T-helper 1 cell treated with Interleukin-12 subunit alpha and Interleukin-12 subunit beta and Interleukin-4 antibody, amounts not matched to agents 30 μg/mL and 1 μg/mL, for 36 hours (primary cell): ENCODE measurements around the gene ATP11A.
"Not testable (repeated sequence)": the region's sequence is repeated elsewhere in the genome, so short reads cannot be mapped to it uniquely, and the experiment has no call there.

Source experiments
- H3K27ac Mint-ChIP-seq: one replicate; pipeline ENCODE4 v1.8.0; 2021; ENCODE audit warnings: mild to moderate bottlenecking, mixed read lengths
- H3K27me3 Mint-ChIP-seq: one replicate; pipeline ENCODE4 v1.8.0; 2021; ENCODE audit warnings: low read depth, mixed read lengths
- H3K36me3 Mint-ChIP-seq: one replicate; pipeline ENCODE4 v1.8.0; 2021; ENCODE audit warnings: low read depth, mixed read lengths
- H3K4me1 Mint-ChIP-seq: one replicate; pipeline ENCODE4 v1.8.0; 2021; ENCODE audit warnings: low read depth, mixed read lengths
- H3K4me3 Mint-ChIP-seq: one replicate; pipeline ENCODE4 v1.8.0; 2021; ENCODE audit warnings: mild to moderate bottlenecking, moderate library complexity, mixed read lengths
- H3K9me3 Mint-ChIP-seq: one replicate; pipeline ENCODE4 v1.8.0; 2021; ENCODE audit warnings: mixed read lengths

The ATP11A gene

GRCh38 chr13:112679932-112680677 lies 9.7 kb upstream of the ATP11A start:
- H3K9me3 Mint-ChIP-seq, result no peaks in the 10 kb centered on the region
- H3K27ac Mint-ChIP-seq, result no peak overlapping the region
- H3K4me3 Mint-ChIP-seq, result no peak overlapping the region
- peaks cover 3% of the 10 kb centered on the region for H3K4me1 Mint-ChIP-seq
- peaks cover 13% of the 10 kb centered on the region for H3K27me3 Mint-ChIP-seq
- no peaks in the 10 kb centered on the region for H3K36me3 Mint-ChIP-seq

GRCh38 chr13:112680741-112681360 lies 9.0 kb upstream of the ATP11A start:
- H3K27ac Mint-ChIP-seq, result no peak overlapping the region
- H3K36me3 Mint-ChIP-seq, result peaks cover 2% of the 10 kb centered on the region
- no peak overlapping the region for H3K4me3 Mint-ChIP-seq
- H3K27me3 Mint-ChIP-seq, result peaks cover 13% of the 10 kb centered on the region
- H3K4me1 Mint-ChIP-seq, result peaks cover 2% of the 10 kb centered on the region
- no peaks in the 10 kb centered on the region for H3K9me3 Mint-ChIP-seq

- H3K27ac Mint-ChIP-seq, result no peak overlapping the region
- no peaks in the 10 kb centered on the region for H3K9me3 Mint-ChIP-seq
- peaks cover 4% of the 10 kb centered on the region for H3K36me3 Mint-ChIP-seq
- no peak overlapping the region for H3K4me3 Mint-ChIP-seq
- H3K4me1 Mint-ChIP-seq, result peaks cover 13% of the 10 kb centered on the region
- H3K27me3 Mint-ChIP-seq, result peaks cover 13% of the 10 kb centered on the region
Measured at GRCh38 chr13:112683581-112683980, 6.3 kb upstream of the ATP11A start.

GRCh38 chr13:112684071-112684845 lies 5.6 kb upstream of the ATP11A start:
- Mint-ChIP-seq H3K36me3 (peaks cover 4% of the 10 kb centered on the region), H3K4me3 (no peak overlapping the region), H3K27ac (no peak overlapping the region), H3K27me3 (peaks cover 13% of the 10 kb centered on the region), H3K4me1 (peaks cover 19% of the 10 kb centered on the region), H3K9me3 (no peaks in the 10 kb centered on the region)

- H3K27ac Mint-ChIP-seq, H3K36me3 Mint-ChIP-seq, H3K9me3 Mint-ChIP-seq, H3K4me3 Mint-ChIP-seq: not testable (repeated sequence)
- Mint-ChIP-seq H3K4me1 (peaks cover 19% of the 10 kb centered on the region), H3K27me3 (peaks cover 13% of the 10 kb centered on the region)
Measured at GRCh38 chr13:112685189-112685805, 4.5 kb upstream of the ATP11A start.

GRCh38 chr13:112685896-112686295 lies 3.9 kb upstream of the ATP11A start:
- Mint-ChIP-seq H3K4me1 (peaks cover 21% of the 10 kb centered on the region), H3K9me3 (no peaks in the 10 kb centered on the region), H3K4me3 (no peak overlapping the region), H3K27me3 (peaks cover 13% of the 10 kb centered on the region), H3K27ac (no peak overlapping the region), H3K36me3 (peaks cover 4% of the 10 kb centered on the region)

- Mint-ChIP-seq H3K9me3 (no peaks in the 10 kb centered on the region), H3K27ac (no peak overlapping the region), H3K27me3 (peaks cover 13% of the 10 kb centered on the region), H3K4me1 (peaks cover 22% of the 10 kb centered on the region), H3K4me3 (no peak overlapping the region), H3K36me3 (peaks cover 4% of the 10 kb centered on the region)
Measured at GRCh38 chr13:112686364-112686763, 3.5 kb upstream of the ATP11A start.

GRCh38 chr13:112686987-112687386 lies 2.9 kb upstream of the ATP11A start:
- H3K4me1 Mint-ChIP-seq, result peaks cover 28% of the 10 kb centered on the region
- peaks cover 13% of the 10 kb centered on the region for H3K27me3 Mint-ChIP-seq
- H3K4me3 Mint-ChIP-seq, result no peak overlapping the region
- no peak overlapping the region for H3K27ac Mint-ChIP-seq
- H3K36me3 Mint-ChIP-seq, result peaks cover 4% of the 10 kb centered on the region
- H3K9me3 Mint-ChIP-seq, result no peaks in the 10 kb centered on the region

GRCh38 chr13:112687836-112688559 lies 1.8 kb upstream of the ATP11A start:
- Mint-ChIP-seq H3K9me3 (no peaks in the 10 kb centered on the region), H3K4me1 (peaks cover 37% of the 10 kb centered on the region), H3K36me3 (peaks cover 4% of the 10 kb centered on the region), H3K4me3 (peak overlapping the region; percentile 84), H3K27me3 (peaks cover 9% of the 10 kb centered on the region), H3K27ac (peak overlapping the region; percentile 93)

GRCh38 chr13:112688560-112689302 lies 1.1 kb upstream of the ATP11A start:
- Mint-ChIP-seq H3K27me3 (peaks cover 4% of the 10 kb centered on the region), H3K4me3 (peak overlapping the region; percentile 84), H3K36me3 (peaks cover 4% of the 10 kb centered on the region), H3K4me1 (peaks cover 42% of the 10 kb centered on the region), H3K27ac (peak overlapping the region; percentile 93), H3K9me3 (no peaks in the 10 kb centered on the region)

- H3K27ac Mint-ChIP-seq, result peak overlapping the region; percentile 71
- H3K4me3 Mint-ChIP-seq, result peak overlapping the region; percentile 83
- H3K27me3 Mint-ChIP-seq, result no peaks in the 10 kb centered on the region
- H3K9me3 Mint-ChIP-seq, result no peaks in the 10 kb centered on the region
- peaks cover 2% of the 10 kb centered on the region for H3K36me3 Mint-ChIP-seq
- peaks cover 51% of the 10 kb centered on the region for H3K4me1 Mint-ChIP-seq
Measured at GRCh38 chr13:112690283-112690929, 568 bp downstream of the ATP11A start.

- peaks cover 49% of the 10 kb centered on the region for H3K4me1 Mint-ChIP-seq
Measured at GRCh38 chr13:112692104-112692503, 2.3 kb downstream of the ATP11A start.

GRCh38 chr13:112692586-112692985 lies 2.7 kb downstream of the ATP11A start:
- Mint-ChIP-seq H3K9me3 (no peaks in the 10 kb centered on the region), H3K4me1 (peaks cover 47% of the 10 kb centered on the region), H3K36me3 (peaks cover 2% of the 10 kb centered on the region), H3K27me3 (no peaks in the 10 kb centered on the region), H3K27ac (no peak overlapping the region), H3K4me3 (peak overlapping the region; percentile 83)

More at GRCh38 chr13:112692104-112692503, 2.3 kb downstream of the ATP11A start:
- Mint-ChIP-seq H3K27me3 (no peaks in the 10 kb centered on the region), H3K36me3 (peaks cover 2% of the 10 kb centered on the region), H3K9me3 (no peaks in the 10 kb centered on the region), H3K4me3 (peak overlapping the region; percentile 83), H3K27ac (no peak overlapping the region)
